Duodenal mucosa (tissue), 2 donors: ENCODE results near the gene FLVCR2.

Experiments
- H3K27ac ChIP-seq: one replicate; pipeline ENCODE4 v1.7.0; 2013; ENCODE audit warnings: low read depth, low read length
- H3K27me3 ChIP-seq, 2 donors: one replicate each; pipeline ENCODE4 v1.7.0; 2013; ENCODE audit warnings: low read length in 2 of 2, control low read depth in 1 of 2; ENCODE audit not compliant: insufficient read depth in 2 of 2, control insufficient read depth in 1 of 2
- H3K36me3 ChIP-seq, 2 donors: one replicate each; pipeline ENCODE4 v1.7.0; 2013; ENCODE audit warnings: low read length in 2 of 2, control low read depth in 1 of 2; ENCODE audit not compliant: insufficient read depth in 2 of 2, control insufficient read depth in 1 of 2
- H3K4me1 ChIP-seq, 2 donors: one replicate each; pipeline ENCODE4 v1.7.0; 2013; ENCODE audit warnings: low read length in 2 of 2, control low read depth in 1 of 2; ENCODE audit not compliant: insufficient read depth in 2 of 2, control insufficient read depth in 1 of 2
- H3K4me3 ChIP-seq, 2 donors: one replicate each; pipeline ENCODE4 v1.7.0; 2013; ENCODE audit warnings: low read length in 2 of 2, low read depth in 1 of 2
- H3K9ac ChIP-seq, 2 donors: one replicate each; pipeline ENCODE4 v1.7.0; 2013; ENCODE audit warnings: low read length in 2 of 2, low read depth in 1 of 2
- H3K9me3 ChIP-seq, 2 donors: one replicate each; pipeline ENCODE4 v1.7.0; 2013; ENCODE audit warnings: low read length in 2 of 2, control low read depth in 1 of 2; ENCODE audit not compliant: control insufficient read depth in 1 of 2

FLVCR2 gene

GRCh38 chr14:75625034-75625433 lies 46.6 kb downstream of the FLVCR2 start:
- H3K4me3 ChIP-seq = no peak overlapping the region
- H3K36me3 ChIP-seq = no peaks in the 10 kb centered on the region
- peaks cover 26 to 41% of the 10 kb centered on the region in 2 donors for H3K4me1 ChIP-seq
- H3K27ac ChIP-seq = no peak overlapping the region
- H3K27me3 ChIP-seq = no peaks in the 10 kb centered on the region
- no peaks in the 10 kb centered on the region for H3K9me3 ChIP-seq
- H3K9ac ChIP-seq = no peak overlapping the region

GRCh38 chr14:75626396-75626795 lies 48.0 kb downstream of the FLVCR2 start:
- H3K4me3 ChIP-seq = no peak overlapping the region
- H3K27ac ChIP-seq = no peak overlapping the region
- H3K27me3 ChIP-seq = no peaks in the 10 kb centered on the region
- H3K9me3 ChIP-seq = no peaks in the 10 kb centered on the region
- peaks cover 14 to 38% of the 10 kb centered on the region in 2 donors for H3K4me1 ChIP-seq
- no peaks in the 10 kb centered on the region for H3K36me3 ChIP-seq
- H3K9ac ChIP-seq = no peak overlapping the region

GRCh38 chr14:75626863-75627262 lies 48.4 kb downstream of the FLVCR2 start:
- Histone ChIP-seq H3K9ac (no peak overlapping the region), H3K36me3 (peaks cover 0 to 3% of the 10 kb centered on the region in 2 donors), H3K4me3 (no peak overlapping the region), H3K4me1 (peaks cover 9 to 40% of the 10 kb centered on the region in 2 donors), H3K27ac (no peak overlapping the region), H3K9me3 (no peaks in the 10 kb centered on the region), H3K27me3 (no peaks in the 10 kb centered on the region)

GRCh38 chr14:75627406-75627805 lies 49.0 kb downstream of the FLVCR2 start:
- H3K36me3 ChIP-seq = peaks cover 0 to 3% of the 10 kb centered on the region in 2 donors
- H3K27ac ChIP-seq = no peak overlapping the region
- H3K4me3 ChIP-seq = no peak overlapping the region
- peaks cover 4 to 35% of the 10 kb centered on the region in 2 donors for H3K4me1 ChIP-seq
- no peaks in the 10 kb centered on the region for H3K27me3 ChIP-seq
- no peaks in the 10 kb centered on the region for H3K9me3 ChIP-seq
- H3K9ac ChIP-seq = no peak overlapping the region

- H3K4me1 ChIP-seq = peaks cover 3 to 33% of the 10 kb centered on the region in 2 donors
- H3K4me3 ChIP-seq = no peak overlapping the region
- H3K36me3 ChIP-seq = peaks cover 0 to 3% of the 10 kb centered on the region in 2 donors
- H3K9me3 ChIP-seq = no peaks in the 10 kb centered on the region
- H3K27ac ChIP-seq = no peak overlapping the region
- no peak overlapping the region for H3K9ac ChIP-seq
- H3K27me3 ChIP-seq = no peaks in the 10 kb centered on the region
Measured at GRCh38 chr14:75628816-75629215, 50.4 kb downstream of the FLVCR2 start.

- H3K36me3 ChIP-seq = peaks cover 5 to 9% of the 10 kb centered on the region in 2 donors
- H3K27ac ChIP-seq = no peak overlapping the region
- no peaks in the 10 kb centered on the region for H3K27me3 ChIP-seq
- H3K9me3 ChIP-seq = no peaks in the 10 kb centered on the region
- no peak overlapping the region for H3K4me3 ChIP-seq
- peaks cover 3 to 27% of the 10 kb centered on the region in 2 donors for H3K4me1 ChIP-seq
- no peak overlapping the region for H3K9ac ChIP-seq
Measured at GRCh38 chr14:75630695-75631452, 52.5 kb downstream of the FLVCR2 start.

- no peak overlapping the region for H3K9ac ChIP-seq
- peaks cover 3 to 22% of the 10 kb centered on the region in 2 donors for H3K4me1 ChIP-seq
- H3K4me3 ChIP-seq = no peak overlapping the region
- no peak overlapping the region for H3K27ac ChIP-seq
- no peaks in the 10 kb centered on the region for H3K27me3 ChIP-seq
- H3K36me3 ChIP-seq = peaks cover 5 to 15% of the 10 kb centered on the region in 2 donors
- no peaks in the 10 kb centered on the region for H3K9me3 ChIP-seq
Measured at GRCh38 chr14:75631453-75631831, 53.0 kb downstream of the FLVCR2 start.

GRCh38 chr14:75634848-75635247 lies 56.4 kb downstream of the FLVCR2 start:
- H3K27me3 ChIP-seq = no peaks in the 10 kb centered on the region
- H3K9me3 ChIP-seq = no peaks in the 10 kb centered on the region
- H3K27ac ChIP-seq = no peak overlapping the region
- peaks cover 9 to 25% of the 10 kb centered on the region in 2 donors for H3K36me3 ChIP-seq
- H3K4me1 ChIP-seq = peaks cover 0 to 10% of the 10 kb centered on the region in 2 donors
- no peak overlapping the region for H3K9ac ChIP-seq
- H3K4me3 ChIP-seq = no peak overlapping the region

GRCh38 chr14:75636100-75636692 lies 57.8 kb downstream of the FLVCR2 start:
- H3K9ac ChIP-seq = no peak overlapping the region
- H3K27ac ChIP-seq = no peak overlapping the region
- no peaks in the 10 kb centered on the region for H3K27me3 ChIP-seq
- no peak overlapping the region for H3K4me3 ChIP-seq
- no peaks in the 10 kb centered on the region for H3K9me3 ChIP-seq
- peaks cover 15 to 36% of the 10 kb centered on the region in 2 donors for H3K36me3 ChIP-seq
- H3K4me1 ChIP-seq = peaks cover 0 to 4% of the 10 kb centered on the region in 2 donors

- Histone ChIP-seq H3K9ac (no peak overlapping the region), H3K4me3 (no peak overlapping the region), H3K36me3 (peaks cover 12 to 56% of the 10 kb centered on the region in 2 donors), H3K9me3 (no peaks in the 10 kb centered on the region), H3K27me3 (no peaks in the 10 kb centered on the region), H3K27ac (no peak overlapping the region), H3K4me1 (no peaks in the 10 kb centered on the region)
Measured at GRCh38 chr14:75640876-75641275, 62.5 kb downstream of the FLVCR2 start.
